GM21515 (cell line): ENCODE data around the gene PLEKHG3.

ENCODE experiments used
- ATAC-seq: cut with Tn5 transposase; IDR thresholded peaks from one replicate; pipeline ENCODE4 v1.9.1; 2021; ENCODE audit not compliant: unreplicated experiment

Gene PLEKHG3

GRCh38 chr14:64762044-64763034 lies 58.1 kb downstream of the PLEKHG3 start:
- no peak for ATAC-seq

DNA sequence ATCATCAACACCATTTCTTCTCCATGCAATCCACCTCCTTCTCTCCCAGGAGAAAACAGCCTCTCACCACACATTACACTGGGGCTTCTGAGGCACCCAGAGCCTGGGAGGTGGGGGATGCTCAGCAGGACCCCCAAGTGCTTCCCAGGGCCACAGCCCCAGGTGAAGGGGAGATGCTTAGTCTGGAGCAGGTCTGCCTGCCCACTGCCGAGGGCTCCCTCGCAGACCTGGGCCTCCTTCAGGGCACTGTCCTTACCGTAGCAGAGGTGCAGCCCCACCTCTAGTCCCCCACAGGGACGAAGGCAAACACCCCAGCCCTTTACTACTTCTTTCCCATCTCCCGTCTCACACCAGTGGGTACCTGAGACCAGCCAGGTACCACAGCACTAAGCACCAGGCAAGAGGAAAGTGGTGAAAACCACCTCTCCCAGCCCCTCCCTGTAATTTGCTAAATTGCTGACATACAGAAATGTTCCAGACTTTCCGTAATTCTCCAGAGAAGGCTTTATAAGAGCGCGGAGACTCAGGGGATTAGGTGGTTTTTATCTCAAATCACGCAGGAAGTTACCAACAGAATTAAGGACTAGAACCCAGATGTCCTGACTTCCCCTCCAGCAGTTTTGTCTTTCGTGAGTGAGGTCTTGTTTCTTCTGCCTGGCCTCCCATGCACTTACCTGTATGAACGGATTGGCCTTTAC lies 59.0 kb downstream of the PLEKHG3 start:
- ATAC-seq = no peak

DNA sequence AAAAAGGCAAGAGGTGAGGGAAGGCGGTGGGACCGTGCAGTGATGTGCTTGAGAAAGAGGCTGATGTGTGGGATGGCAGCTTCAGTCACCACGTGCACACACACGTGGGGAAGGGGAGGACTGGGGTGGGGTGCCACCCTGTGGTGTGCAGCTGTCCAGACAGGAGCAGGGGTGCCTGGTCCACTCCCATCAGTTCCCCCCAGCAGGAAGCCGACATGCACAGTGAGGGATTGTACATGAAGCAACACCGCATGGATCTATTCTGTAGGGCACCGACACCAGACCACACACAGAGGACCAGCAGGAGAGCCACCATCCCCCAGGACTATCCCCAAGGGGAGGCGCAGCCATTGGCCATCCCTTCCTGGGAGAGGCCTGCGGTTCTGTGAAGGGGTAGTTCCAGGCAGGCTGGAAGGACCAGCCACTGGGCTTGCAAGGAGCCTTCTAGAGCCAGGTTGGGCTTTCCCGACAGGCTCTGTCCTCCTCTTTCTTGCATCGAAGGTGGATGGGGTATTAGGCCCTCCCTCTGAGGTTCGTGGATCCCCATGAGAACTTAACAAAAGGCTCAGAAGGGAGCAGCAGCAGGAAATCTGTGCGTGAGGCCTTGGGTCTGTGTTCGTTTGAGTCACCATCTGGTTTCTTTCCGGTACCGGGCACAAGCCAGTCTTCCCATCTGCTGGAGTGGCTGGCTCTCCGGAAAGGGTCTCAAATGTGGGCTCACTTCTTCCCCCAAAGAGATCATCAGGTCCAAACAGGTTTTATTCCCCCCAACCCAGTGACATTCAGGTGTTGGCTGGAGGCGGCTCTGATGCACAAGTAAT lies 59.8 kb downstream of the PLEKHG3 start:
- ATAC-seq = no peak

DNA sequence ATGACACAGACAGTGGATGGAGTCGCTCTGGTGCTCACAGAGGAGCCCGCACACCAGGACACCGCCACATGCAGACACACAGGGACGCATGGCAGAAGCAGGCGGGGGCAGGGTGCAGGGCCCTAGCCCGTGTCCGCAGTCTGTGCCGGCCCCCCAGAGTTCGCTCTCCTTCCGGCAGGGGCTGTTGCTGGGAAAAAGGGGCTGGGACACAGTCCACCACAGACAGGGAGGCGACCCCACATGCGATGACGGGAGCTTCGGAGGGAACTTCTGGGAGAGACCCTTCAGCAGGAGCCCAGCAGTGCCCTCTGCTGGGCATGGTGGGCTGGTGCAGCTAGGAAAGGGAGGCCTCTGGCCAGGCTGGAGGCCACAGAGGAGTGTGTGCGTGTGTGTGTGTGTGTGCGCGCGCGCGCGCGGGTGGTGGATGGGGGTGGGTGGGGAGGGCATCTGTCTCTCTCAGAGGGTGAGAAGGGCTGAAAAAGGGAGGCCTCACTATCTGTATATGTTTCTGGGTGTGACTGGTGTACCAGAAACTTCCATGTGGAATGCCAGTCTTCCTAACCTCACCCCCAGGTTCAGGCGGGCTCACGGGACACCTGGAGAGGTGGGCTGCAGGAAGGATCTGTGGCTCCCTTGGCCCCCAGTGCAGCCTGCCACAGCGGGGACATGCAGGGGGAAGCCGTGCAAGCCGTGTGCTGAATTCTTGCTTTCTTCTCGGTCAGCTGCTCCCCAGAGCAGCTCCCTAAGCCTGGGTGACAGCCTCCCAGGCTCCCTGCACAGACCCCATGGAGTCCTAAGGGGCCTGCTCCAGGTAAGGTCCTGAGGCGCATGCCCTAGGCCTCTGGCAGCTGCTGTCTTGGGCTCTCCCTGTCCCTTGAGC lies 60.7 kb downstream of the PLEKHG3 start:
- no peak for ATAC-seq

GRCh38 chr14:64765740-64766302 lies 61.6 kb downstream of the PLEKHG3 start:
- no peak for ATAC-seq

GRCh38 chr14:64766430-64767151 lies 62.4 kb downstream of the PLEKHG3 start:
- no peak for ATAC-seq

- no peak for ATAC-seq
Measured at GRCh38 chr14:64767215-64767964, 63.2 kb downstream of the PLEKHG3 start.

- ATAC-seq = no peak
Measured at GRCh38 chr14:64768401-64769095, 64.3 kb downstream of the PLEKHG3 start.

- no peak for ATAC-seq
Measured at GRCh38 chr14:64769096-64770020, 65.1 kb downstream of the PLEKHG3 start.

GRCh38 chr14:64770751-64771150 lies 66.5 kb downstream of the PLEKHG3 start:
- no peak for ATAC-seq

DNA sequence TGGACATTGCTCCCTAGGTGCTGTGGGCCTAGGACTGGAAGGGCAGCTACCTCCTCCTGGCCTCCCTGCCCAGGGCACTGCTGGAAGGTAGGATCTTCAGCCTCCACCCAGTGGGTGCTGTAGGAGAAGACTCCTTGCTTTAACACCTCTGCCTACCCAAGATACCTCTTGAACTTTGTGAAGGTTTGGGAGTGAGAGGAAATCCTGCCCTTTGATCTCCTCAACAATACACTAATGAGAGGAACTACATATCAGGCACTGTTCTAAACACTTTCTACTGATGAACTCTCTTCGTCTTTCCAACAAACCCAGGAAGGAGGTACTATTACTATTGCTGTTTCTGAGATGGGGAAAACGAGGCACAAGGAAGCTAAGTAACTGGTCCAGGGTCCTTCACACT lies 66.9 kb downstream of the PLEKHG3 start:
- no peak for ATAC-seq

- no peak for ATAC-seq
Measured at GRCh38 chr14:64772397-64772950, 68.2 kb downstream of the PLEKHG3 start.

GRCh38 chr14:64773046-64773445 lies 68.8 kb downstream of the PLEKHG3 start:
- no peak for ATAC-seq

- no peak for ATAC-seq
Measured at GRCh38 chr14:64773577-64773976, 69.4 kb downstream of the PLEKHG3 start.

DNA sequence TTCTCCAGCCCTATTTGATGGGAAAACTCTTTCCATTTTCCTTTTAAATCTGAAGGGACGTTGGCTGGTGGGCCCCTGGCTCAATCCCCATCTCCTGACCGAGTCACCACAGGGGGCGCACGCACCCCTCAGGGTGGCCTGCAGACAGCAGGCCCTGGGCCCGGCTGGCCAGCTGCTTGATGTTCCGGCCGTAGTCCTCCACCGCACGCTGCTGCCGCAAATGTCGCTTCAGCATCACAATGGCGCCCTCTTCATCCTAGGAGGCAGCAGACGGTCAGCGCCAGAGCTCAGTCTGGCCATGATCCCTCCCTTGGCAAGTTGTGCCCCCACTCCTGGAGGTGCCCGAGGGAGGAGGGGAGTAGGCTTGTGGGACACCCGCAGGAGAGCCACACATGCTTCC lies 70.0 kb downstream of the PLEKHG3 start:
- ATAC-seq = no peak

DNA sequence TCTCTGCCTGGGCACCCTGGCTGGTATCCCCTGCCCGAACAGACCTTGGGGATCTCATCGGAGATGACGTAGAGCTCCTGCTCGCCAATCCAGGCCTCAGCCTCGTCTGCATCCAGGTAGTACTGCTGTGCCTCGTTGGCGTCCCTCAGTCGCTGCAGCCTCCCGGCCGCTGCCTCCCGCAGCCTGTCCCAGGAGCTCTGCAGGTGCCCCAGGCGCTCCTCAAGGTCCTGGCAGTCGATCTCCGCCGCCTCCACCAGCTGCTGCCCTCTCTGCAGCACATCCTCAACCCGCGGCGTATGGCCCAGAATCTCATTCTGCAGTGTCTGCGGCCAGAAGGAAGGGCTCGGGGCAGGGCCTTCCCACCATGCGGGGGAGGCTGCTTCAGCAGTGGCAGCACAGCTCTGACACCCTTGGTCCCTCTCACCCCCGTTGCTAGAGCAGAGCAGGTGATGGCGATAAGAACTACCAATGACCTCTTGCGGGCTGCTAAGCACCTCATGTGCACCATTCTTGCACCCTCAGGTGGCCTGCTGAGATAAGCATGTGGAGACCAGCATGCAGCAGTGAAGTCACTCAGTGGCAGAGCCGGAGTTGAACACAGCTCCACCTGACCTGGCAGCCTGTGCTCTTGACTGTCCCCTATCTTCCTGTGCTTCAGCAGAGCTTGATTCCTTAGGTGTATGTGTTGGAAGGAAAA lies 71.0 kb downstream of the PLEKHG3 start:
- no peak for ATAC-seq
